Breast epithelium (tissue), 4 donors: Measurements from ENCODE around the gene PTPRN2. TPM values are rescaled to one million over a fixed set of nuclear protein-coding genes. Genes with fewer than 3 reads are reported as not detected.

Source experiments
- DNase-seq, 2 donors: peaks; one replicate each; pipeline ENCODE4 v3.0.0-alpha.2; 2019; ENCODE audit warnings: low spot score in 2 of 2
- H3K27ac ChIP-seq, 2 donors: fragments of 200-600 bp; sonication (generic) in 1 of 2; one replicate each; pipeline ENCODE4 v1.5.1; 2016 to 2019; ENCODE audit warnings: mild to moderate bottlenecking in 1 of 2
- H3K27me3 ChIP-seq, 2 donors: fragments of 200-600 bp; sonication (generic) in 1 of 2; one replicate each; pipeline versions ENCODE4 v1.5.1 to v1.6.0; 2017 to 2019; ENCODE audit warnings: control low read depth in 1 of 2, mild to moderate bottlenecking in 1 of 2
- H3K36me3 ChIP-seq: fragments of 200-600 bp; one replicate; pipeline ENCODE4 v1.5.1; 2019
- H3K4me1 ChIP-seq, 2 donors: fragments of 200-600 bp; sonication (generic); one replicate each; pipeline ENCODE4 v1.5.1; 2016 to 2019; ENCODE audit warnings: control low read depth in 1 of 2
- H3K4me3 ChIP-seq, 3 donors: fragments of 200-600 bp; sonication (generic); 1 replicate in 2 of 3; 2 replicates in 1 of 3; pipeline ENCODE4 v1.5.1; 2016 to 2019; ENCODE audit warnings: mild to moderate bottlenecking in 3 of 3, moderate library complexity in 2 of 3
- H3K9me3 ChIP-seq, 2 donors: fragments of 200-600 bp; sonication (generic) in 1 of 2; one replicate each; pipeline ENCODE4 v1.5.1; 2016 to 2019; ENCODE audit warnings: control low read depth in 1 of 2
- CTCF ChIP-seq, 3 donors: fragments of 450-650 bp; IDR thresholded peaks; one replicate each; pipeline ENCODE4 v1.5.1; 2016 to 2017; ENCODE audit warnings: antibody characterized with exemption in 3 of 3, mild to moderate bottlenecking in 3 of 3, moderate library complexity in 3 of 3
- POLR2A ChIP-seq: fragments of 450-650 bp; IDR thresholded peaks from one replicate; pipeline ENCODE4 v1.6.1; 2016; ENCODE audit warnings: antibody characterized with exemption, mild to moderate bottlenecking, moderate library complexity
- POLR2AphosphoS5 ChIP-seq, 3 donors: sonication (generic); formaldehyde crosslinking; IDR thresholded peaks; one replicate each; pipeline ENCODE4 v1.6.1; 2017; ENCODE audit warnings: antibody characterized with exemption in 3 of 3
- intact Hi-C: fragments of 100-400 bp; cut with DNase I; formaldehyde crosslinking; loops from one replicate; pipeline ENCODE4 v1.15.1; 2023; ENCODE audit warnings: low total_unique reads
- total RNA-seq, 3 donors: library from RNA; depleted of rRNA; stranded (reverse); fragments of >200 nt; gene quantifications; one replicate each; pipeline ENCODE4 v1.1.0, GENCODE V29; 2016

Gene PTPRN2
- total RNA-seq, 3 donors from 2014 or later = 1.6 to 2.2 (median 2.2) TPM

GRCh38 chr7:158022601-158023000 is 565.0 kb downstream of the PTPRN2 start:
- intact Hi-C loops = no loop called here
- Histone ChIP-seq H3K27me3 (no peaks in the 10 kb centered on the region), H3K27ac (no peak overlapping the region), H3K36me3 (no peaks in the 10 kb centered on the region), H3K9me3 (no peaks in the 10 kb centered on the region), H3K4me1 (no peaks in the 10 kb centered on the region), H3K4me3 (no peak overlapping the region)
- TF ChIP-seq CTCF (IDR thresholded peaks at IDR 0.05) = no peak
- TF ChIP-seq POLR2A = no peak
- no peak for TF ChIP-seq POLR2AphosphoS5 (IDR thresholded peaks at IDR 0.05)
- peak in 1 of 2 donors; percentile 14 for DNase-seq

GRCh38 chr7:158021836-158022235 is 565.8 kb downstream of the PTPRN2 start:
- Histone ChIP-seq H3K27me3 (no peaks in the 10 kb centered on the region), H3K9me3 (no peaks in the 10 kb centered on the region), H3K27ac (no peak overlapping the region), H3K4me3 (no peak overlapping the region), H3K4me1 (no peaks in the 10 kb centered on the region), H3K36me3 (no peaks in the 10 kb centered on the region)
- intact Hi-C loops = no loop called here
- no peak for TF ChIP-seq POLR2A
- TF ChIP-seq CTCF (IDR thresholded peaks at IDR 0.05) = no peak
- no peak for TF ChIP-seq POLR2AphosphoS5 (IDR thresholded peaks at IDR 0.05)
- DNase-seq = peak in 1 of 2 donors; percentile 2

GRCh38 chr7:158020706-158021095 is 566.9 kb downstream of the PTPRN2 start:
- H3K4me1 ChIP-seq = no peaks in the 10 kb centered on the region
- intact Hi-C loops = no loop called here
- H3K27me3 ChIP-seq = no peaks in the 10 kb centered on the region
- no peaks in the 10 kb centered on the region for H3K9me3 ChIP-seq
- DNase-seq = peak in 1 of 2 donors; percentile 5
- no peak overlapping the region for H3K27ac ChIP-seq
- no peaks in the 10 kb centered on the region for H3K36me3 ChIP-seq
- no peak for TF ChIP-seq POLR2A
- TF ChIP-seq POLR2AphosphoS5 (IDR thresholded peaks at IDR 0.05) = no peak
- TF ChIP-seq CTCF (IDR thresholded peaks at IDR 0.05) = no peak
- H3K4me3 ChIP-seq = no peak overlapping the region

- Histone ChIP-seq H3K9me3 (no peaks in the 10 kb centered on the region), H3K27me3 (no peaks in the 10 kb centered on the region), H3K4me3 (no peak overlapping the region), H3K4me1 (no peaks in the 10 kb centered on the region), H3K27ac (no peak overlapping the region), H3K36me3 (no peaks in the 10 kb centered on the region)
- intact Hi-C loops = no loop called here
- DNase-seq = peak in 1 of 2 donors; percentile 37
- TF ChIP-seq CTCF (IDR thresholded peaks at IDR 0.05) (no peak), POLR2A (no peak), POLR2AphosphoS5 (IDR thresholded peaks at IDR 0.05) (no peak)
Observed at GRCh38 chr7:158019726-158020705, 567.6 kb downstream of the PTPRN2 start.

GRCh38 chr7:158018971-158019645 is 568.5 kb downstream of the PTPRN2 start:
- Histone ChIP-seq H3K4me3 (no peak overlapping the region), H3K4me1 (no peaks in the 10 kb centered on the region), H3K27ac (no peak overlapping the region), H3K27me3 (peaks cover 0 to 6% of the 10 kb centered on the region in 2 donors), H3K9me3 (no peaks in the 10 kb centered on the region), H3K36me3 (no peaks in the 10 kb centered on the region)
- intact Hi-C loops = no loop called here
- TF ChIP-seq POLR2AphosphoS5 (IDR thresholded peaks at IDR 0.05) (no peak), POLR2A (no peak), CTCF (IDR thresholded peaks at IDR 0.05) (no peak)
- DNase-seq = peak in 1 of 2 donors; percentile 31
